Measurements from ENCODE around the gene PACS2.

- no peak for TF ChIP-seq POLR2A (IDR thresholded peaks at IDR 0.05; ENCODE audit: low read depth, low read length)
- TF ChIP-seq, protein P1, sequence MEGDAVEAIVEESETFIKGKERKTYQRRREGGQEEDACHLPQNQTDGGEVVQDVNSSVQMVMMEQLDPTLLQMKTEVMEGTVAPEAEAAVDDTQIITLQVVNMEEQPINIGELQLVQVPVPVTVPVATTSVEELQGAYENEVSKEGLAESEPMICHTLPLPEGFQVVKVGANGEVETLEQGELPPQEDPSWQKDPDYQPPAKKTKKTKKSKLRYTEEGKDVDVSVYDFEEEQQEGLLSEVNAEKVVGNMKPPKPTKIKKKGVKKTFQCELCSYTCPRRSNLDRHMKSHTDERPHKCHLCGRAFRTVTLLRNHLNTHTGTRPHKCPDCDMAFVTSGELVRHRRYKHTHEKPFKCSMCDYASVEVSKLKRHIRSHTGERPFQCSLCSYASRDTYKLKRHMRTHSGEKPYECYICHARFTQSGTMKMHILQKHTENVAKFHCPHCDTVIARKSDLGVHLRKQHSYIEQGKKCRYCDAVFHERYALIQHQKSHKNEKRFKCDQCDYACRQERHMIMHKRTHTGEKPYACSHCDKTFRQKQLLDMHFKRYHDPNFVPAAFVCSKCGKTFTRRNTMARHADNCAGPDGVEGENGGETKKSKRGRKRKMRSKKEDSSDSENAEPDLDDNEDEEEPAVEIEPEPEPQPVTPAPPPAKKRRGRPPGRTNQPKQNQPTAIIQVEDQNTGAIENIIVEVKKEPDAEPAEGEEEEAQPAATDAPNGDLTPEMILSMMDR (conservative IDR thresholded peaks at IDR 0.05; ENCODE audit: low read depth, low read length): no peak
- TF ChIP-seq RFX5 (IDR thresholded peaks at IDR 0.05; ENCODE audit: low read depth, low read length): no peak
- TF ChIP-seq ELK1 (IDR thresholded peaks at IDR 0.05; ENCODE audit: borderline replicate concordance, low read depth, low read length): no peak
- no peak for TF ChIP-seq RAD21 (IDR thresholded peaks at IDR 0.05; ENCODE audit: low read length)
- TF ChIP-seq SMC3 (IDR thresholded peaks at IDR 0.05; ENCODE audit: low read depth, low read length): no peak
- no peak for TF ChIP-seq BHLHE40 (IDR thresholded peaks at IDR 0.05; ENCODE audit: low read depth, low read length)
- TF ChIP-seq, protein P2, sequence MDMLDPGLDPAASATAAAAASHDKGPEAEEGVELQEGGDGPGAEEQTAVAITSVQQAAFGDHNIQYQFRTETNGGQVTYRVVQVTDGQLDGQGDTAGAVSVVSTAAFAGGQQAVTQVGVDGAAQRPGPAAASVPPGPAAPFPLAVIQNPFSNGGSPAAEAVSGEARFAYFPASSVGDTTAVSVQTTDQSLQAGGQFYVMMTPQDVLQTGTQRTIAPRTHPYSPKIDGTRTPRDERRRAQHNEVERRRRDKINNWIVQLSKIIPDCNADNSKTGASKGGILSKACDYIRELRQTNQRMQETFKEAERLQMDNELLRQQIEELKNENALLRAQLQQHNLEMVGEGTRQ (IDR thresholded peaks at IDR 0.05; ENCODE audit: low read depth, low read length): no peak
- no peak for TF ChIP-seq RCOR1 (IDR thresholded peaks at IDR 0.05; ENCODE audit: insufficient replicate concordance, low read length)
Observed at GRCh38 chr14:105354541-105354940, 40.0 kb downstream of the PACS2 start.

Measured in IMR-90 (cell line).